ENCODE results near the gene OR7G3. TPM values are rescaled to one million over a fixed set of nuclear protein-coding genes. Genes with fewer than 3 reads are reported as not detected.

The OR7G3 gene
- total and polyA plus RNA-seq, 4 experiments from 2014 or later, result not detected

DNA sequence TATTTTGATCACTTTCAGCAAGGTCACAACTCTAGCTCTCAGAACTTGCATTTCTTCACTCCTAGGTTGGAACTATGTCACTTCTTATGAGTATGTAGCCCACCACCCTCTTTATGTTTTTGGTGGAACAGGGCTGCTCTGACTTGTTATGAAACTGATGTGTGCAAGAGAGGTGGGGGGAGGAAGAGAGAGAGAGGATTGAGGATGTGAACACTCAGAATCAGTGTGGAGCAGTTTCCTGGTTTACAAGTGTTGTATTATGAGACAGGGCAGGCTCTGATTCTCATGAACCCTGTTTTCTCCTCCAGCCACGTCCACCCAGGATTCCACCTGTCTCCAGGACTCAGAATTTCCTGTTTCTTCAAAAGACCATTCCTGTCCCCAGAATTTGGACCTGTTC is 29.6 kb upstream of the OR7G3 start:
- H3K9me3 ChIP-seq (ENCODE audit: control insufficient read depth in 1 of 2, low read length in 2 of 2), result no peaks in the 10 kb centered on the region

GRCh38 chr19:9155591-9155990 is 28.8 kb upstream of the OR7G3 start:
- Histone ChIP-seq H3K27ac (ENCODE audit: low read depth, low read length) (no peak overlapping the region), H3K36me3 (ENCODE audit: insufficient read depth, low read length) (peaks cover 50% of the 10 kb centered on the region), H3K27me3 (ENCODE audit: insufficient read depth, low read length) (no peaks in the 10 kb centered on the region), H3K9me3 (ENCODE audit: control insufficient read depth in 1 of 2, low read length in 2 of 2) (no peaks in the 10 kb centered on the region), H3K4me3 (ENCODE audit: low read length in 2 of 2) (no peak overlapping the region), H3K4me1 (ENCODE audit: insufficient read depth, low read length) (peaks cover 1% of the 10 kb centered on the region)
- POLR2A ChIA-PET (ENCODE audit: partially characterized antibody), result no interaction called here
- H3K27ac Mint-ChIP-seq, result peak overlapping the region in 3 of 7 donors; percentile 14 to 63 (median 19)
- H3K4me1 Mint-ChIP-seq, result peaks cover 16 to 37% (median 33%) of the 10 kb centered on the region in 4 donors
- H3K9me3 Mint-ChIP-seq, result peaks cover 0 to 19% (median 11%) of the 10 kb centered on the region in 8 donors
- CTCF ChIA-PET (ENCODE audit: partially characterized antibody), result no interaction called here
- intact Hi-C loops (cut with micrococcal nuclease), result no loop called here
- no peak for DNase-seq
- peaks cover 83 to 86% of the 10 kb centered on the region in 2 donors for H3K36me3 Mint-ChIP-seq
- no peaks in the 10 kb centered on the region for H3K27me3 Mint-ChIP-seq
- no peak overlapping the region for H3K4me3 Mint-ChIP-seq

More for the DNA sequence above, 29.6 kb upstream of the OR7G3 start:
- Mint-ChIP-seq H3K36me3 (peaks cover 83 to 86% of the 10 kb centered on the region in 2 donors), H3K9me3 (peaks cover 0 to 19% (median 10%) of the 10 kb centered on the region in 8 donors), H3K27me3 (no peaks in the 10 kb centered on the region), H3K4me1 (peaks cover 13 to 30% (median 26%) of the 10 kb centered on the region in 4 donors), H3K27ac (no peak overlapping the region), H3K4me3 (no peak overlapping the region)
- Histone ChIP-seq H3K36me3 (ENCODE audit: insufficient read depth, low read length) (peaks cover 58% of the 10 kb centered on the region), H3K27me3 (ENCODE audit: insufficient read depth, low read length) (no peaks in the 10 kb centered on the region), H3K27ac (ENCODE audit: low read depth, low read length) (no peak overlapping the region), H3K4me3 (ENCODE audit: low read length in 2 of 2) (no peak overlapping the region), H3K4me1 (ENCODE audit: insufficient read depth, low read length) (no peaks in the 10 kb centered on the region)
- CTCF ChIA-PET (ENCODE audit: partially characterized antibody), result no interaction called here
- no peak for DNase-seq
- intact Hi-C loops (cut with micrococcal nuclease), result no loop called here
- POLR2A ChIA-PET (ENCODE audit: partially characterized antibody), result no interaction called here

GRCh38 chr19:9151367-9151766 is 24.6 kb upstream of the OR7G3 start:
- no peak overlapping the region for H3K27ac ChIP-seq (ENCODE audit: low read depth, low read length)
- H3K9me3 ChIP-seq (ENCODE audit: control insufficient read depth in 1 of 2, low read length in 2 of 2), result no peaks in the 10 kb centered on the region
- no peak for DNase-seq
- ChIA-PET POLR2A (ENCODE audit: partially characterized antibody) (no interaction called here), CTCF (ENCODE audit: partially characterized antibody) (no interaction called here)
- H3K27me3 ChIP-seq (ENCODE audit: insufficient read depth, low read length), result no peaks in the 10 kb centered on the region
- peak overlapping the region in 1 of 8 donors; percentile 4 for H3K4me3 Mint-ChIP-seq
- H3K27ac Mint-ChIP-seq, result peak overlapping the region in 1 of 7 donors; percentile 23
- intact Hi-C loops (cut with micrococcal nuclease), result no loop called here
- peaks cover 39 to 73% (median 64%) of the 10 kb centered on the region in 4 donors for H3K4me1 Mint-ChIP-seq
- H3K36me3 Mint-ChIP-seq, result peaks cover 77 to 83% of the 10 kb centered on the region in 2 donors
- H3K9me3 Mint-ChIP-seq, result peaks cover 0 to 13% (median 4%) of the 10 kb centered on the region in 8 donors
- H3K36me3 ChIP-seq (ENCODE audit: insufficient read depth, low read length), result peaks cover 13% of the 10 kb centered on the region
- H3K4me3 ChIP-seq (ENCODE audit: low read length in 2 of 2), result no peak overlapping the region
- H3K27me3 Mint-ChIP-seq, result no peaks in the 10 kb centered on the region
- H3K4me1 ChIP-seq (ENCODE audit: insufficient read depth, low read length), result peaks cover 17% of the 10 kb centered on the region

GRCh38 chr19:9150650-9151049 is 23.9 kb upstream of the OR7G3 start:
- Mint-ChIP-seq H3K27me3 (no peaks in the 10 kb centered on the region), H3K27ac (peak overlapping the region in 4 of 7 donors; percentile 12 to 38 (median 28)), H3K4me3 (peak overlapping the region in 2 of 8 donors; percentile 21 to 68), H3K9me3 (peaks cover 0 to 18% (median 5%) of the 10 kb centered on the region in 8 donors), H3K36me3 (peaks cover 73 to 77% of the 10 kb centered on the region in 2 donors), H3K4me1 (peaks cover 40 to 74% (median 66%) of the 10 kb centered on the region in 4 donors)
- ChIA-PET CTCF (ENCODE audit: partially characterized antibody) (no interaction called here), POLR2A (ENCODE audit: partially characterized antibody) (no interaction called here)
- Histone ChIP-seq H3K9me3 (ENCODE audit: control insufficient read depth in 1 of 2, low read length in 2 of 2) (no peaks in the 10 kb centered on the region), H3K36me3 (ENCODE audit: insufficient read depth, low read length) (peaks cover 6% of the 10 kb centered on the region), H3K27me3 (ENCODE audit: insufficient read depth, low read length) (no peaks in the 10 kb centered on the region), H3K27ac (ENCODE audit: low read depth, low read length) (no peak overlapping the region), H3K4me3 (ENCODE audit: low read length in 2 of 2) (no peak overlapping the region), H3K4me1 (ENCODE audit: insufficient read depth, low read length) (peaks cover 17% of the 10 kb centered on the region)
- intact Hi-C loops (cut with micrococcal nuclease), result no loop called here
- no peak for DNase-seq

- Mint-ChIP-seq H3K27ac (peak overlapping the region in 2 of 7 donors; percentile 36 to 54), H3K4me1 (peaks cover 39 to 78% (median 66%) of the 10 kb centered on the region in 4 donors), H3K4me3 (peak overlapping the region in 2 of 8 donors; percentile 55 to 68), H3K9me3 (peaks cover 0 to 24% (median 12%) of the 10 kb centered on the region in 8 donors), H3K27me3 (no peaks in the 10 kb centered on the region), H3K36me3 (peaks cover 72 to 77% of the 10 kb centered on the region in 2 donors)
- Histone ChIP-seq H3K4me1 (ENCODE audit: insufficient read depth, low read length) (peaks cover 17% of the 10 kb centered on the region), H3K9me3 (ENCODE audit: control insufficient read depth in 1 of 2, low read length in 2 of 2) (peaks cover 0 to 3% of the 10 kb centered on the region in 2 donors), H3K27me3 (ENCODE audit: insufficient read depth, low read length) (no peaks in the 10 kb centered on the region), H3K36me3 (ENCODE audit: insufficient read depth, low read length) (peaks cover 7% of the 10 kb centered on the region), H3K4me3 (ENCODE audit: low read length in 2 of 2) (no peak overlapping the region), H3K27ac (ENCODE audit: low read depth, low read length) (no peak overlapping the region)
- POLR2A ChIA-PET (ENCODE audit: partially characterized antibody), result no interaction called here
- no peak for DNase-seq
- CTCF ChIA-PET (ENCODE audit: partially characterized antibody), result no interaction called here
- intact Hi-C loops (cut with micrococcal nuclease), result no loop called here
Observed at GRCh38 chr19:9149997-9150396, 23.2 kb upstream of the OR7G3 start.

GRCh38 chr19:9148697-9149096 is 21.9 kb upstream of the OR7G3 start:
- ChIA-PET POLR2A (ENCODE audit: partially characterized antibody) (no interaction called here), CTCF (ENCODE audit: partially characterized antibody) (no interaction called here)
- H3K27me3 Mint-ChIP-seq, result no peaks in the 10 kb centered on the region
- H3K9me3 Mint-ChIP-seq, result peaks cover 0 to 32% (median 18%) of the 10 kb centered on the region in 8 donors
- DNase-seq, result no peak
- intact Hi-C loops (cut with micrococcal nuclease), result no loop called here
- no peak overlapping the region for H3K27ac Mint-ChIP-seq
- Histone ChIP-seq H3K4me1 (ENCODE audit: insufficient read depth, low read length) (peaks cover 17% of the 10 kb centered on the region), H3K36me3 (ENCODE audit: insufficient read depth, low read length) (peaks cover 7% of the 10 kb centered on the region), H3K27me3 (ENCODE audit: insufficient read depth, low read length) (no peaks in the 10 kb centered on the region), H3K4me3 (ENCODE audit: low read length in 2 of 2) (no peak overlapping the region), H3K9me3 (ENCODE audit: control insufficient read depth in 1 of 2, low read length in 2 of 2) (peaks cover 0 to 8% of the 10 kb centered on the region in 2 donors), H3K27ac (ENCODE audit: low read depth, low read length) (no peak overlapping the region)
- peak overlapping the region in 1 of 8 donors; percentile 31 for H3K4me3 Mint-ChIP-seq
- peaks cover 73 to 79% of the 10 kb centered on the region in 2 donors for H3K36me3 Mint-ChIP-seq
- peaks cover 36 to 80% (median 64%) of the 10 kb centered on the region in 4 donors for H3K4me1 Mint-ChIP-seq

DNA sequence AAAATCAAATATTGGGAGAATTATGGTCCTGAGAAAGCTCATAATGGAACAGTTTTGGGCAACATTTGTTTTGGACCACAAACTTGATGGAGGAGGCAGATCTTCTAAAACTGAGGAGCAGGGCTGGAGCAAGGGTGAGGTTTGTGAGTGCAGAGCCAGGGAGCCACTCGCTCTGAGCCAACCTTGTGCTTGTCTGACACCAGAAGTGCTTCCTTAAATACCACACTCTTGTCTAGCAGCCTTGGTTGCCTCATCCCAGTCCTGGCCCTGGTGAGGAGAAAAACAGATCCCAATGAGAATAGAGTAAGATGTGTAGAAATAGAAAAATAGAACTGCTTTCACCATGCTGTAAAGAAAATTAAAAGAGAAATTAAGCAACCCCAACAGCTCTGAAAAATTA is 20.1 kb upstream of the OR7G3 start:
- CTCF ChIA-PET (ENCODE audit: partially characterized antibody), result no interaction called here
- H3K36me3 Mint-ChIP-seq, result peaks cover 66 to 72% of the 10 kb centered on the region in 2 donors
- peaks cover 0 to 8% of the 10 kb centered on the region in 2 donors for H3K9me3 ChIP-seq (ENCODE audit: control insufficient read depth in 1 of 2, low read length in 2 of 2)

More for the DNA sequence above, 20.1 kb upstream of the OR7G3 start:
- peaks cover 44 to 79% (median 64%) of the 10 kb centered on the region in 4 donors for H3K4me1 Mint-ChIP-seq
- intact Hi-C loops (cut with micrococcal nuclease), result no loop called here
- no peak overlapping the region for H3K4me3 Mint-ChIP-seq
- H3K27me3 Mint-ChIP-seq, result no peaks in the 10 kb centered on the region
- Histone ChIP-seq H3K27me3 (ENCODE audit: insufficient read depth, low read length) (no peaks in the 10 kb centered on the region), H3K4me3 (ENCODE audit: low read length in 2 of 2) (no peak overlapping the region), H3K27ac (ENCODE audit: low read depth, low read length) (no peak overlapping the region), H3K36me3 (ENCODE audit: insufficient read depth, low read length) (peaks cover 4% of the 10 kb centered on the region), H3K4me1 (ENCODE audit: insufficient read depth, low read length) (peaks cover 27% of the 10 kb centered on the region)
- POLR2A ChIA-PET (ENCODE audit: partially characterized antibody), result no interaction called here
- H3K9me3 Mint-ChIP-seq, result peaks cover 0 to 32% (median 17%) of the 10 kb centered on the region in 8 donors
- no peak overlapping the region for H3K27ac Mint-ChIP-seq
- DNase-seq, result no peak
